Stomach smooth muscle (tissue), 2 donors: ENCODE results near the gene HTR3D.
"Not testable (repeated sequence)": the region's sequence is repeated elsewhere in the genome, so short reads cannot be mapped to it uniquely, and the experiment has no call there.

Source experiments
- H3K27ac ChIP-seq: one replicate; pipeline ENCODE4 v1.7.0; 2013; ENCODE audit warnings: mild to moderate bottlenecking, low read length, inconsistent platforms
- H3K27me3 ChIP-seq, 2 donors: one replicate each; pipeline ENCODE4 v1.7.0; 2013; ENCODE audit warnings: low read length in 2 of 2; ENCODE audit not compliant: insufficient read depth in 2 of 2, control insufficient read depth in 1 of 2
- H3K36me3 ChIP-seq, 2 donors: one replicate each; pipeline ENCODE4 v1.7.0; 2013; ENCODE audit warnings: low read length in 2 of 2; ENCODE audit not compliant: control insufficient read depth in 2 of 2, insufficient read depth in 2 of 2
- H3K4me1 ChIP-seq: one replicate; pipeline ENCODE4 v1.7.0; 2013; ENCODE audit warnings: low read length; ENCODE audit not compliant: control insufficient read depth, insufficient read depth
- H3K4me3 ChIP-seq, 2 donors: one replicate each; pipeline ENCODE4 v1.7.0; 2013; ENCODE audit warnings: low read length in 2 of 2
- H3K9ac ChIP-seq, 2 donors: one replicate each; pipeline ENCODE4 v1.7.0; 2013; ENCODE audit warnings: low read length in 2 of 2, mild to moderate bottlenecking in 1 of 2
- H3K9me3 ChIP-seq, 2 donors: one replicate each; pipeline ENCODE4 v1.7.0; 2013; ENCODE audit warnings: low read length in 2 of 2; ENCODE audit not compliant: control insufficient read depth in 2 of 2
- donor health status: healthy.
- donor health status: Pancreatic carcinoma.

HTR3D gene

GRCh38 chr3:184003187-184003967, 28.2 kb upstream of the HTR3D start:
- no peak overlapping the region for H3K4me3 ChIP-seq
- H3K27ac ChIP-seq: no peak overlapping the region
- peaks cover 5% of the 10 kb centered on the region for H3K4me1 ChIP-seq
- H3K9me3 ChIP-seq: no peaks in the 10 kb centered on the region
- no peak overlapping the region for H3K9ac ChIP-seq
- no peaks in the 10 kb centered on the region for H3K27me3 ChIP-seq
- peaks cover 4% of the 10 kb centered on the region in 2 donors for H3K36me3 ChIP-seq

- Histone ChIP-seq H3K36me3 (peaks cover 4 to 6% of the 10 kb centered on the region in 2 donors), H3K4me1 (peaks cover 5% of the 10 kb centered on the region), H3K9ac (no peak overlapping the region), H3K9me3 (no peaks in the 10 kb centered on the region), H3K4me3 (no peak overlapping the region), H3K27me3 (no peaks in the 10 kb centered on the region), H3K27ac (no peak overlapping the region)
These were observed 27.1 kb upstream of the HTR3D start for GRCh38 chr3:184004476-184004875.

- no peak overlapping the region for H3K27ac ChIP-seq
- H3K4me1 ChIP-seq: peaks cover 5% of the 10 kb centered on the region
- no peak overlapping the region for H3K9ac ChIP-seq
- peaks cover 0 to 6% of the 10 kb centered on the region in 2 donors for H3K36me3 ChIP-seq
- peak overlapping the region in 1 of 2 donors; percentile 10 for H3K4me3 ChIP-seq
- H3K27me3 ChIP-seq: no peaks in the 10 kb centered on the region
- no peaks in the 10 kb centered on the region for H3K9me3 ChIP-seq
These were observed 25.5 kb upstream of the HTR3D start for GRCh38 chr3:184005941-184006507.

- not testable (repeated sequence) for H3K27ac ChIP-seq, H3K4me3 ChIP-seq, H3K9ac ChIP-seq, H3K9me3 ChIP-seq, H3K4me1 ChIP-seq, H3K36me3 ChIP-seq, H3K27me3 ChIP-seq
These were observed 24.3 kb upstream of the HTR3D start for GRCh38 chr3:184007143-184007813.

GRCh38 chr3:184008161-184008560, 23.4 kb upstream of the HTR3D start:
- H3K4me1 ChIP-seq: peaks cover 5% of the 10 kb centered on the region
- no peak overlapping the region for H3K4me3 ChIP-seq
- H3K27me3 ChIP-seq: no peaks in the 10 kb centered on the region
- H3K9ac ChIP-seq: no peak overlapping the region
- H3K36me3 ChIP-seq: peaks cover 3 to 7% of the 10 kb centered on the region in 2 donors
- H3K9me3 ChIP-seq: no peaks in the 10 kb centered on the region
- H3K27ac ChIP-seq: no peak overlapping the region

GRCh38 chr3:184011230-184011876, 20.2 kb upstream of the HTR3D start:
- H3K36me3 ChIP-seq: peaks cover 3 to 7% of the 10 kb centered on the region in 2 donors

GRCh38 chr3:184011937-184012889, 19.3 kb upstream of the HTR3D start:
- Histone ChIP-seq H3K9me3 (no peaks in the 10 kb centered on the region), H3K36me3 (peaks cover 3 to 7% of the 10 kb centered on the region in 2 donors), H3K27ac (no peak overlapping the region), H3K9ac (no peak overlapping the region), H3K27me3 (no peaks in the 10 kb centered on the region), H3K4me3 (no peak overlapping the region), H3K4me1 (peaks cover 13% of the 10 kb centered on the region)

More at GRCh38 chr3:184011230-184011876, 20.2 kb upstream of the HTR3D start:
- H3K27ac ChIP-seq: no peak overlapping the region
- no peaks in the 10 kb centered on the region for H3K27me3 ChIP-seq
- peaks cover 4% of the 10 kb centered on the region for H3K4me1 ChIP-seq
- no peak overlapping the region for H3K4me3 ChIP-seq
- no peak overlapping the region for H3K9ac ChIP-seq
- H3K9me3 ChIP-seq: no peaks in the 10 kb centered on the region

GRCh38 chr3:184015381-184016019, 16.0 kb upstream of the HTR3D start:
- Histone ChIP-seq H3K27me3 (no peaks in the 10 kb centered on the region), H3K36me3 (peaks cover 3% of the 10 kb centered on the region in 2 donors), H3K4me3 (no peak overlapping the region), H3K27ac (no peak overlapping the region), H3K4me1 (peaks cover 18% of the 10 kb centered on the region), H3K9me3 (no peaks in the 10 kb centered on the region), H3K9ac (no peak overlapping the region)

GRCh38 chr3:184016169-184016570, 15.4 kb upstream of the HTR3D start:
- Histone ChIP-seq H3K27ac (no peak overlapping the region), H3K27me3 (no peaks in the 10 kb centered on the region), H3K4me3 (peak overlapping the region in 1 of 2 donors; percentile 99), H3K36me3 (peaks cover 2 to 3% of the 10 kb centered on the region in 2 donors), H3K9me3 (no peaks in the 10 kb centered on the region), H3K9ac (no peak overlapping the region), H3K4me1 (peaks cover 18% of the 10 kb centered on the region)
